A549 (cell line): Measurements from ENCODE around the gene DFFB.

Source experiments
- EP300 ChIP-seq, 2 experiments: fragments of >200 bp; sonication (Bioruptor Twin); formaldehyde crosslinking; IDR thresholded peaks; 2 replicates in 1 of 2; 3 replicates in 1 of 2; pipeline ENCODE4 v1.6.1; 2016 to 2017
- HDAC2 ChIP-seq: fragments of 200-600 bp; sonication (generic); IDR thresholded peaks from 2 replicates; pipeline ENCODE4 v1.6.1; 2016
- MAZ ChIP-seq: fragments of 150-350 bp; IDR thresholded peaks from 2 replicates; pipeline ENCODE4 v1.6.1; 2014; ENCODE audit warnings: antibody characterized with exemption, low read depth, low read length, borderline replicate concordance
- POLR2A ChIP-seq: IDR thresholded peaks from 2 replicates; pipeline ENCODE4 v1.6.1; 2012; ENCODE audit warnings: mild to moderate bottlenecking, low read length
- RCOR1 ChIP-seq: fragments of 150-350 bp; IDR thresholded peaks from 2 replicates; pipeline ENCODE4 v1.6.1; 2014; ENCODE audit warnings: antibody characterized with exemption, low read length, low read depth
- SMC3 ChIP-seq: fragments of >200 bp; sonication (Bioruptor Twin); formaldehyde crosslinking; IDR thresholded peaks from 3 replicates; pipeline ENCODE4 v1.6.1; 2018; ENCODE audit warnings: inconsistent platforms
- TF ChIP-seq, protein P1 (sequence below): fragments of >200 bp; sonication (Bioruptor Twin); formaldehyde crosslinking; IDR thresholded peaks from 3 replicates; pipeline ENCODE4 v1.5.1; 2016

- no peak for TF ChIP-seq POLR2A
- no peak for TF ChIP-seq SMC3
- TF ChIP-seq EP300 (IDR thresholded peaks at IDR 0.05) = no peak
- TF ChIP-seq RCOR1 = no peak
- TF ChIP-seq, protein P1, sequence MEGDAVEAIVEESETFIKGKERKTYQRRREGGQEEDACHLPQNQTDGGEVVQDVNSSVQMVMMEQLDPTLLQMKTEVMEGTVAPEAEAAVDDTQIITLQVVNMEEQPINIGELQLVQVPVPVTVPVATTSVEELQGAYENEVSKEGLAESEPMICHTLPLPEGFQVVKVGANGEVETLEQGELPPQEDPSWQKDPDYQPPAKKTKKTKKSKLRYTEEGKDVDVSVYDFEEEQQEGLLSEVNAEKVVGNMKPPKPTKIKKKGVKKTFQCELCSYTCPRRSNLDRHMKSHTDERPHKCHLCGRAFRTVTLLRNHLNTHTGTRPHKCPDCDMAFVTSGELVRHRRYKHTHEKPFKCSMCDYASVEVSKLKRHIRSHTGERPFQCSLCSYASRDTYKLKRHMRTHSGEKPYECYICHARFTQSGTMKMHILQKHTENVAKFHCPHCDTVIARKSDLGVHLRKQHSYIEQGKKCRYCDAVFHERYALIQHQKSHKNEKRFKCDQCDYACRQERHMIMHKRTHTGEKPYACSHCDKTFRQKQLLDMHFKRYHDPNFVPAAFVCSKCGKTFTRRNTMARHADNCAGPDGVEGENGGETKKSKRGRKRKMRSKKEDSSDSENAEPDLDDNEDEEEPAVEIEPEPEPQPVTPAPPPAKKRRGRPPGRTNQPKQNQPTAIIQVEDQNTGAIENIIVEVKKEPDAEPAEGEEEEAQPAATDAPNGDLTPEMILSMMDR = no peak
- no peak for TF ChIP-seq MAZ
- no peak for TF ChIP-seq HDAC2
These were observed 29.4 kb upstream of the DFFB start for GRCh38 chr1:3827813-3828307.
